ENCODE results near the gene PGPEP1.

The PGPEP1 gene

DNA sequence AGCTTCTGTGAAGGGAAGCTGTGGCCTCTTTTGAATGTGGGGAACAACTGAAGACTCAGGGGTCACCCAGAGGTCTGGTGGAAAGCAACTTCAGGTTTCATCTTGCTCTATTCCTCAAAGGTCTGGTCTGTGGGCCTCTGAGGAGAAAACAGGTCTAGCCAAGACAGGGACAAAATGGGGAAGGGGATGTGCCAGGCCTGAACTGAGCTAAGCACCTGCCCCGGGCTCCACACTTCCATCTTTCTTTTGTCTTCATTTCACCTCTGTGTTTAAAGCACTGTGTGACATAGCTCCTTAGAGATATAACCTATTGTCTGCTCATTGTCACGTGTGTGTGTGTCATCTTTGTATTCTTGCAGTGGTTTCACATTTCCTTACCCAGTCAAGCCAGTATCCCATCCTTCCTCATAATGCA is 25.6 kb downstream of the PGPEP1 start:
- Histone ChIP-seq H3K4me3 (IDR thresholded peaks at IDR 0.05; ENCODE audit: insufficient read depth, low read depth, low read length) (no peak overlapping the region), H2AFZ (ENCODE audit: low read depth) (no peak overlapping the region), H3K27ac (no peak overlapping the region), H3K36me3 (ENCODE audit: insufficient read depth) (no peaks in the 10 kb centered on the region), H3K79me2 (ENCODE audit: insufficient read depth, low read depth) (no peaks in the 10 kb centered on the region), H3K9ac (no peak overlapping the region), H3K4me2 (no peak overlapping the region), H3K27me3 (ENCODE audit: insufficient read depth, low read depth) (no peaks in the 10 kb centered on the region; the same call in 1 of the 2 replicates), H3K4me1 (ENCODE audit: low read depth, poor library complexity, severe bottlenecking) (peaks cover 3% of the 10 kb centered on the region), H4K20me1 (ENCODE audit: insufficient read depth) (no peaks in the 10 kb centered on the region)
- TF ChIP-seq, protein P1, sequence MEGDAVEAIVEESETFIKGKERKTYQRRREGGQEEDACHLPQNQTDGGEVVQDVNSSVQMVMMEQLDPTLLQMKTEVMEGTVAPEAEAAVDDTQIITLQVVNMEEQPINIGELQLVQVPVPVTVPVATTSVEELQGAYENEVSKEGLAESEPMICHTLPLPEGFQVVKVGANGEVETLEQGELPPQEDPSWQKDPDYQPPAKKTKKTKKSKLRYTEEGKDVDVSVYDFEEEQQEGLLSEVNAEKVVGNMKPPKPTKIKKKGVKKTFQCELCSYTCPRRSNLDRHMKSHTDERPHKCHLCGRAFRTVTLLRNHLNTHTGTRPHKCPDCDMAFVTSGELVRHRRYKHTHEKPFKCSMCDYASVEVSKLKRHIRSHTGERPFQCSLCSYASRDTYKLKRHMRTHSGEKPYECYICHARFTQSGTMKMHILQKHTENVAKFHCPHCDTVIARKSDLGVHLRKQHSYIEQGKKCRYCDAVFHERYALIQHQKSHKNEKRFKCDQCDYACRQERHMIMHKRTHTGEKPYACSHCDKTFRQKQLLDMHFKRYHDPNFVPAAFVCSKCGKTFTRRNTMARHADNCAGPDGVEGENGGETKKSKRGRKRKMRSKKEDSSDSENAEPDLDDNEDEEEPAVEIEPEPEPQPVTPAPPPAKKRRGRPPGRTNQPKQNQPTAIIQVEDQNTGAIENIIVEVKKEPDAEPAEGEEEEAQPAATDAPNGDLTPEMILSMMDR (conservative IDR thresholded peaks at IDR 0.05; ENCODE audit: low read depth, low read length): no peak

DNA sequence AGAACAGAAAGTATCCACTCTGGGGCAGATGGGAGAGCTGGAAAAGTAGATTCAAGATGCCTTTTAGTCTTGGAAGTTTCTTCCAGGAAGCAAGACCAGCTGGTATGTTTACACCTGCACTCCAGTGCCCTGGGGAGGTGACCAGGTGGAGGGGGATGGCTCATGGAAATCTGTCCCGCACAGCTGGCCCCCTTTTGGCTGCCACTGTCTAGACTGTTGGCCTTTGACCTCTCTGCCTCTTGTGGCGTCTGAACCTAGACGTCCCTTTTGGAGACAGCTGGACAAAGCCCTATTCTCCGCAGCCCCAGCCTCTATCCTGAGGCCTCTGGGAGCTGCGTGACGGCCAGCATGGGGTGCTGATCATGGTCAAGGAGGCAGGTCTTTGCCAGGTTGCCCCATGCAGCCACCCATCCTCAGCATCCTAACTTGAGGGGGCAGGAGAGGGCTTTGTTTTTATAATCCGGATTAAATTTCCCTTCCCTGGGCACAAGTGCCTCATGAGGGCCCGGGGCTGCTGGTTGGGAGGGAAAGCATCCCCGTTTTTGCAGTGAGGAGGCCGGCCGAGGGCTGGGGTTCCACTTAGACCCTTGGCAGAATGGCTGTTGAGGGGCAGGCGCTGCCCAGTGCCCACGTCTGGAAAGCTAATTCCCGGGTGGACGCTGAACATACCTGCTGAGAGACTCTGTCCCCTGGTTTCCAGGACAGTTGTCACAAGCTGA is 28.3 kb downstream of the PGPEP1 start:
- TF ChIP-seq, protein P1 (conservative IDR thresholded peaks at IDR 0.05; ENCODE audit: low read depth, low read length): no peak
- H2AFZ ChIP-seq (ENCODE audit: low read depth): no peak overlapping the region
- H3K27ac ChIP-seq: no peak overlapping the region
- H4K20me1 ChIP-seq (ENCODE audit: insufficient read depth): no peaks in the 10 kb centered on the region
- H3K36me3 ChIP-seq (ENCODE audit: insufficient read depth): no peaks in the 10 kb centered on the region
- H3K79me2 ChIP-seq (ENCODE audit: insufficient read depth, low read depth): no peaks in the 10 kb centered on the region
- peaks cover 3% of the 10 kb centered on the region for H3K4me1 ChIP-seq (ENCODE audit: low read depth, poor library complexity, severe bottlenecking)
- no peak overlapping the region for H3K9ac ChIP-seq
- no peak overlapping the region for H3K4me3 ChIP-seq (IDR thresholded peaks at IDR 0.05; ENCODE audit: insufficient read depth, low read depth, low read length)
- H3K4me2 ChIP-seq: no peak overlapping the region
- H3K27me3 ChIP-seq (ENCODE audit: insufficient read depth, low read depth): no peaks in the 10 kb centered on the region; the same call in 1 of the 2 replicates

DNA sequence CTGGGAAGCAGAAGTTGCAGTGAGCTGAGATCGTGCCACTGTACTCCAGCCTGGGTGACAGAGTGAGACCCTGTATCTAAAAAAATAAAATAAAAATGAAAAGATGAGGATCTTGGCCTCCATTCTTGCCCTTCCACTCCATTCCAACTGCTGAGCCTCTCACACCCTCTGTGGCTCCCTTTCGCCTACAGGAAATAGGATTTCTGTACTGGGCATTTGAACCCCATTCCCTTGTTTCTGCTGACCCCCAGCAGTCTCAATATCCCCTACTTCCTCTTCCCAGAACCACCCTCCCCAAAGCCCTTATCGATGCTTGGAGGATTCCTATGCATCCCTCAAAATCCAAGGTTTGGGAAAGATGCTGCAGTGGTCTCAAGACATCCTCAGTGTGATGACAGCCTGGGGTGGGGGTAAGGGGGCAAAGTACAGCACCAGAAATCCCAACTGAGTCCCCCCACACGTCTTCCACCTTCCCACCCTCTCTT is 33.1 kb downstream of the PGPEP1 start:
- no peaks in the 10 kb centered on the region; the same call in 1 of the 2 replicates for H3K27me3 ChIP-seq (ENCODE audit: insufficient read depth, low read depth)
- no peak overlapping the region for H2AFZ ChIP-seq (ENCODE audit: low read depth)
- TF ChIP-seq, protein P1 (conservative IDR thresholded peaks at IDR 0.05; ENCODE audit: low read depth, low read length): no peak
- no peaks in the 10 kb centered on the region for H3K4me1 ChIP-seq (ENCODE audit: low read depth, poor library complexity, severe bottlenecking)
- no peak overlapping the region for H3K4me2 ChIP-seq
- H3K4me3 ChIP-seq (IDR thresholded peaks at IDR 0.05; ENCODE audit: insufficient read depth, low read depth, low read length): no peak overlapping the region
- H3K9ac ChIP-seq: no peak overlapping the region
- no peaks in the 10 kb centered on the region for H4K20me1 ChIP-seq (ENCODE audit: insufficient read depth)
- no peak overlapping the region for H3K27ac ChIP-seq
- no peaks in the 10 kb centered on the region for H3K79me2 ChIP-seq (ENCODE audit: insufficient read depth, low read depth)
- no peaks in the 10 kb centered on the region for H3K36me3 ChIP-seq (ENCODE audit: insufficient read depth)

DNA sequence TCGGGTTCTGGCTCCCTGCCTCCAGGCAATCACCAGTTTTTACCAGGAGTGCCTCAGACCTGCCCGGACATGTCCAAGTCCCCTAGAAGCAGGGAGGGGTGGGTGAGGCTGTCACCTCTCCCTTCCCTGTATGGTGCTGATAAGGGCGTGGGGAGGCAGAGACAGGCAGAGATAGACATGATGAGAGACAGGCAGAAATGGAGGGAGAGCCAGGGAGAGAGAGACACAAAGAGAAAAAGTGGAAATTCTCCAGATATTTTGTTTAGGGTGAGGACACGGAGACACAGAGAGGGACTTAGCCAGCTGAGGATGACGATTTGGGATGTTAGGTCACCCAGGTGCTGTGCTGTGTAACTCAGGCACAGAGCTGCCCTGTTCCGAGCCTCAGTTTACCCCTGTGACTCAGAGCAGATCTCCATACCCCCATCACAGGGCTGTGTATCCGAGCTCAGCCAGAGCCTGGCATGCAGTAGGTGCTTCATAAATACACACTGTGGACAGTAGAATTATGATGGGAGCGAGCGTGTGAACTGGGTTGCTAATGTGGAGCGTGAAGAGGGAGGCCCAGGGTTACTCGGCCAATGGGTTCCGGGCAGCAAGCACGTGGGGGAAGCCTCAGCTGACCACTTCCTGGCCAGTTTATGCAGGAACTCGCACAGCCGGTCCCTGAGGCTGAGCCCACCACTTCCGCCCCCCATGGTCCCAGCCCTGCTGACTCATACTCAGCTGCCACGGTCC is 33.7 kb downstream of the PGPEP1 start:
- H3K4me1 ChIP-seq (ENCODE audit: low read depth, poor library complexity, severe bottlenecking): no peaks in the 10 kb centered on the region
- H2AFZ ChIP-seq (ENCODE audit: low read depth): no peak overlapping the region
- TF ChIP-seq, protein P1 (conservative IDR thresholded peaks at IDR 0.05; ENCODE audit: low read depth, low read length): no peak
- H3K4me3 ChIP-seq (IDR thresholded peaks at IDR 0.05; ENCODE audit: insufficient read depth, low read depth, low read length): no peak overlapping the region
- no peaks in the 10 kb centered on the region for H3K79me2 ChIP-seq (ENCODE audit: insufficient read depth, low read depth)
- no peaks in the 10 kb centered on the region for H4K20me1 ChIP-seq (ENCODE audit: insufficient read depth)
- no peak overlapping the region for H3K27ac ChIP-seq
- H3K9ac ChIP-seq: no peak overlapping the region
- no peak overlapping the region for H3K4me2 ChIP-seq
- no peaks in the 10 kb centered on the region; the same call in 1 of the 2 replicates for H3K27me3 ChIP-seq (ENCODE audit: insufficient read depth, low read depth)
- H3K36me3 ChIP-seq (ENCODE audit: insufficient read depth): no peaks in the 10 kb centered on the region
